Embryonic facial prominence (tissue), 1 donor: ENCODE measurements around the gene MS4A12.
"Not testable (repeated sequence)": the region's sequence is repeated elsewhere in the genome, so short reads cannot be mapped to it uniquely, and the experiment has no call there.

ENCODE experiments used
- DNase-seq: peaks from one replicate; pipeline ENCODE4 v3.0.0-alpha.2; 2016; ENCODE audit errors: extremely low spot score

MS4A12 gene

DNA sequence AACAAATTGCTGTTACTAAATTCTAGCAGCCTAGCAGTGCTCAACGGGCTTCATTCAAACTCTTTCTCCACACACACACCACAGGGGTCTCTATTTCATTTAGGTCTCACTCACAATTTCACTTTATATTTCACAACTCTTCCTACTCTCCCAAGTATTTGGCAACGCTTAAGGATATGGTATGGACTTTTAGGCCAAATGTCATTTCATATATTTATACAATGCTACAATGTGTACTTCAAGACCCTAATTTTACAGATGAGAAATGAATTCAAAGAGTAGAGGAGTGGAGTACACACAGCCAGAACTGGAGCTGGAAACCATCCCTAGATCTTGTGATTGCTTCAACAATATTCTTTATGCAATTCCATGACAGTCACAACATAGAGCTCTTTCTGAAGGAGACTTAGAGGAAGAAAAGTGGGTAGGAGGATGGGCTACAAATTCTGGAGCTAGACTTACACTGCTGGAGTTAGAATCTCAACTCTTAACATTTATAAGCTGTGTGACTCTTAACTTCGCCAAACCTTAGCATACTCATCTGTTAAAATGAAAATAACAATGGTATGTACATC is 20.2 kb downstream of the MS4A12 start:
- no peak for DNase-seq

GRCh38 chr11:60513496-60514460 is 21.2 kb downstream of the MS4A12 start:
- DNase-seq, result no peak

GRCh38 chr11:60515144-60515855 is 22.7 kb downstream of the MS4A12 start, which contains the start of gene MS4A13:
TSS of gene MS4A13 (plus strand) at chr11:60515392. CDS start at chr11:60518084, 2,692 bp downstream.
- no peak for DNase-seq

DNA sequence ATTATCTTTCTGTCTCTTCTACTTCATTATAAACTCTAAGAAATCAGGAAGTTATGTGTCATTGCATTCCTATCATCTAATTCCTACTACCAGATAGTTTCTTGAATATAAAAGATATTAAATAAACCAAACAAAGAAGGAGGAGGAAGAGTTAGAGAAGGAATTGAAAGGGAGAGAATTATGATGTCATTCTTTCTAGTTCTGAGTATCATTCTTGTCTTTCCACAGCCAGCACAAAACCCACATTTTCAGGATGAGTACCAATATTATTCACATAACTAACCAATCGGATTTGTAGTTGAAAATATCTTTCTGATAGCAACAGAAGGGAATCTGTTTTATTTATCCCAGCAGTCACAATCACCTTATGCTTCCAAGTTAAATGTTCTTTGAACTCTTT is 35.9 kb downstream of the MS4A12 start:
- DNase-seq, result no peak

- DNase-seq, result no peak
These were observed 36.4 kb downstream of the MS4A12 start for GRCh38 chr11:60528934-60529333.

DNA sequence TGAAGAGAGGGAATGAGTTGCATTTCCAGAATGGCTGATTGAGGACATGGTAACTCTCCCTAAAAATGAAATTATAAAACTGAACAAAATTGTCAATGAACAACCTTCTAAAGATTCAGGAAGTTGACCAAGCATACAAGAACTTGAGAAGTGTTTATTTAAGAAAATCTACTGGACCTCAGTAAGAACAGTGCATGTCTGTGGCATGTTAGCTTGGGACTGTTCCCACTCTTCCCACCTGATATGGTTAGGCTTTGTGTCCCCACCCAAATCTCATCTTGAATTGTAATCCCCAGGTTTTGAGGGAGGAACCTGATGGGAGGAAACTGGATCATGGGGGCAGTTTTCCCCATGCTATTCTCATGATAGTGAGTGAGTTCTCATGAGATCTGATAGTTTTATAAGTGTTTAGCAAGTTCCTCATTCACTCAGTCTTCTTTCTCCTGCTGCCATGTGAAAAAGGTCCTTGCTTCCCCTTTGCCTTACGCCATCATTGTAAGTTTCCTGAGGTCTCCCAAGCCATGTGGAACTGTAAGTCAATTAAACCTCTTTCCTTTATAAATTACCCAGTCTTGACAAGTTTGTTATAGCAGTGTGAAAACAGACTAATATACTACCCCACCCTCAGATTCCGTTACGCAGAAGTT is 38.0 kb downstream of the MS4A12 start:
- DNase-seq, result no peak

GRCh38 chr11:60532383-60532782 is 39.8 kb downstream of the MS4A12 start:
- DNase-seq, result not testable (repeated sequence)

GRCh38 chr11:60538627-60539026 is 46.0 kb downstream of the MS4A12 start:
- not testable (repeated sequence) for DNase-seq

- DNase-seq, result no peak
These were observed 51.5 kb downstream of the MS4A12 start for GRCh38 chr11:60544077-60544476.
